HG02970 (cell line): ENCODE data around the gene PDZD4.

Experiments
- ATAC-seq: cut with Tn5 transposase; IDR thresholded peaks from one replicate; pipeline ENCODE4 v1.9.1; 2021; ENCODE audit warnings: mild to moderate bottlenecking, moderate library complexity, moderate number of reproducible peaks; ENCODE audit not compliant: unreplicated experiment, low FRiP score

The PDZD4 gene

DNA sequence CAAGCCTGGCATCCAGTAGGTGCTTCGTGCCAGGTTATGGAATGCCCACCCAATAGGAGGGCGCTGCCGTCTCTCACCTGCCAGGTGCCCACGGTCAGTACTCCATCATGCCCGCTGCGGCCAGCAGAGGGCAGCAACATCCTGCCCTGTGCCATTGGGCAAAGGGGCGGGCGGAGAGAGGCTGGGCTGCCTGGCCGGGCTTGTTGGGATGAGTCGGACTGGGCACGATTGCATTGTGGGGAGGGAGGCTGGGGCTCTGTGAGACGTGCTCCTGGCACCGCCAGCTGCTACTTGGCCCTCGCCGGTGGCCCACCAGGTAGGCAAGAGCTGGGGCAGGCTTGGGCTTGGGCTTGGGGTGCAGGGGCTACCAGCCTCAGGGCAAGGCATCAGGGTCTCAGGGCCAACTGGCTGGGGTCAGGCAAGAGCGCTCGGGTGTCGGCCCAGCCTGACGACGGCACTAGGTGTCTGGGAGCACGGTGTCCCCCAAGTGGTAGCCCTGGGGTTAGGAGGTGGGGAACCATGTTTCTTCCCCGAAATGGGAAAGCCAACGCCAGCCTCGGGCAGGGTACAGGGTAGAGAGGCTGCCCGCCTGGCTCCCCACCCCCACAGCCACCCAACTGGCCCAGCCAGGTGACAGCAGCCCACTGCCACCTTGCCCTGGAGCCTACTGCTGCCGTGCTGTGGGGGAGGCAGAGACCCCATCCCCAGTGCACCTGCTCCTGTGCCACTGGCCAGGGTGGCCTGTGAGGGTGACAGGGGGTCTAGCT is 66.2 kb downstream of the PDZD4 start, which contains the start of gene PLXNB3:
Gene PLXNB3, plus strand, starts transcription at position 261 of the 767 bp plus-strand sequence. CDS start 1,287 bp downstream, outside the sequence.
- no peak for ATAC-seq

DNA sequence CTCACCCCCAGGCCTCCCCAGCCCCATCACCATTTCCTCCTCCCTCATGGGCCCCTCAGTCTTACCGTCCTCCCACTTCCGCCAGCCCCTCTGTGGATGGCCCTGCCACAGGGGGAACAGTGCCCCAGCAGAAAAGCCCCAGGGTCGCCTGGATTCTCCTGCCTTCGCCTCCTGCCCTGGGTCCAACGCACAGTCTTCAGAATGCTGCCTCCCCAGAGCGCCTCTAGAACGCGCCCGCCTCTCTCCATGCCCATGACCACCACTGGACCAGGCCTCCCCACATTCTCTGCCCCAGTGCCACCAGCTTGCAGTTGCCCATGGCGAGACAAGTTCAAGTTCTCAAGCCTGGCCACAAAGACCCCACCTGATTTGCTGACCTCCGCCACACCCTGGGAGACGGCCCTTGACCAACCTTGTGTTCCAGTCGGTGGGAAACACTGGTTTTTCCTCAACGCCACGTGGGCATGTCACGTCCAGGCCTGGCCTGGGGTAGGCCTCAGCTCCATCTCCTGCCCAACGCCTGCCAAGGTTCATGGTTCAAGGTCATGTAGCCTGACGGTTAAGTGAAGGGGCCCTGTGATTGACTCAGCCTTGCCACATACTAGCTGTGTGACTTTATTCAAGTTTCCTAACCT is 66.9 kb downstream of the PDZD4 start:
- no peak for ATAC-seq

DNA sequence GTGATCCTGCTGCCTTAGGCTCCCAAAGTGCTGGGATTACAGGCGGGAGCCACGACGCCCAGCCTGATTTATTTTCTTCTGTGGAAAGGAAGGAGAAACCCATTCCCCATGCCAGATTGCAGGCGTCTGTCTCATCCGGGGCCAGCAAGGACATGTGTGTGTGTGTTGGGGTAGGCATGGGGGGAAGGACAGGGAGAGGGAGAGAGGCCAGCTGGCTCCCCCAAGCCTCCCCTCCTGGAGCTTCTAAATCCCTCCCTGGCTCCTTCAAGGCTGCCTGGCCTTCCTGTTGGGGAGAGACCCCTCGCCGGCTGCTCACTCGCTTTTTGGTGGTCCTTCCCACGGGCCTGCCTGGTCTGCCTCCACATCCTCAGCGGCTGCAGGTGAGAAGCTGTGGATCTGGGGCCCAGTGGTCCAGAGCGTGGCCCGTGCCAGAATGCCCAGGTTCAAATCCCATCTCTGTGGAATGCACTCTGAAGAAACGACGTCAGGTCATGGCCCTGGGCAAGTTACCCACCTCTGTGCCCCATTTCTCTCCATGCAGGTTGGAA is 67.6 kb downstream of the PDZD4 start:
- no peak for ATAC-seq

DNA sequence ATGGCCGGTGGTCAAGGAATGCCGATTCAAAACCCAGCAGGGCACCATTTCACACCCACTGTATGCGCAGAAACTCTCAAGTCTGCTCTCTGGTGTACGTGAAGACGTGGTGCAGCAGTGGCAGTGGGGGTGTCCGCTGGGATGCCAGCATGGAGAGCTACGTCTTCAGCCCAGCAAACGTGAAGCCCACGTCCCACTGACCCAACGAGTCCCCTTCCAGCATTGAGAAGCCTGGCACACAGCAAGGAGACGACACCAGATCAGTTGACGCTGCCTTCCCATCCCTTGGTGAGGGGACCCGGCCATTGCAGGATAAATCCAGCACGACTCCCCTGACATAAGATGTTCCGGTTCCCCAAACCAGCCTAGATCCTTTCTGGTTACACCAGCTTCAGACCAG is 68.5 kb downstream of the PDZD4 start:
- no peak for ATAC-seq

DNA sequence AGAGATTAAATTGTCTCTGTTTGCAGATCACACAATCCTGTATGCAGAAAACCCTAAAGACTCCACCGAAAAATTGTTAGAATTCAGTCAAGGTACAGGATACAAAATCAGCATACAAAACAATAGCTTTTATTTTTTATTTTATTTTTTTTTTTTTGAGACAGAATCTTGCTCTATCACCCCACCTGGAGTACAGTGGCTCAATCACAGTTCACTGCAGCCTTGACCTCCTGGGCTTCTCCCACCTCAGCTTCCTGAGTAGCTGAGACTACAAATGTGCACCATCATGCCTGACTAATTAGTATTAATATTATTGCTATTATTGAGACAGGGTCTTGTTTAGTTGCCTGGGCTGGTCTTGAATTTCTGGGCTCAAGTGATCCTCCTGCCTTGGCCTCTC is 75.2 kb downstream of the PDZD4 start:
- no peak for ATAC-seq
